ENCODE data around the gene LSM3. TPM values are rescaled to one million over a fixed set of nuclear protein-coding genes. Genes with fewer than 3 reads are reported as not detected.

The LSM3 gene
- total RNA-seq, 1 experiment from 2014 or later, result 10.2 TPM

- intact Hi-C loops (cut with micrococcal nuclease), result loop anchor here (5.0 kb wide), 2 partner anchors 303 to 722 kb away; no protein-coding TSS in a partner anchor
- ChIA-PET POLR2A (interaction anchor here (0.5 to 7.7 kb wide), 10 partner anchors 24 to 1359 kb away, joined by 3 to 120 read pairs (median 5); partner anchors contain the start of genes CCDC174, CHCHD4, LSM3 and RPL32), CTCF (interaction anchor here (0.6 to 6.7 kb wide), 10 partner anchors 12 to 902 kb away, joined by 3 to 138 read pairs (median 8); partner anchors contain the start of genes LSM3 and XPC)
- TF ChIP-seq CTCF (IDR thresholded peaks at IDR 0.05; ENCODE audit: unreplicated experiment), result no peak
- H3K4me1 Mint-ChIP-seq (ENCODE audit: insufficient read depth, unreplicated experiment), result peaks cover 25% of the 10 kb centered on the region
- peaks cover 49% of the 10 kb centered on the region for H3K36me3 Mint-ChIP-seq (ENCODE audit: insufficient read depth, unreplicated experiment)
- no peak overlapping the region for H3K27ac Mint-ChIP-seq (ENCODE audit: low read depth, unreplicated experiment)
- no TSS peak for BruUV-seq (replicated peaks)
- H3K27me3 Mint-ChIP-seq (ENCODE audit: insufficient read depth, unreplicated experiment), result no peaks in the 10 kb centered on the region
- DNase-seq (ENCODE audit: unreplicated experiment), result no peak
- H3K4me3 Mint-ChIP-seq (ENCODE audit: unreplicated experiment), result no peak overlapping the region
- H3K9me3 Mint-ChIP-seq (ENCODE audit: unreplicated experiment), result no peaks in the 10 kb centered on the region
Observed at GRCh38 chr3:14200276-14200675, 21.7 kb downstream of the LSM3 start.

DNA sequence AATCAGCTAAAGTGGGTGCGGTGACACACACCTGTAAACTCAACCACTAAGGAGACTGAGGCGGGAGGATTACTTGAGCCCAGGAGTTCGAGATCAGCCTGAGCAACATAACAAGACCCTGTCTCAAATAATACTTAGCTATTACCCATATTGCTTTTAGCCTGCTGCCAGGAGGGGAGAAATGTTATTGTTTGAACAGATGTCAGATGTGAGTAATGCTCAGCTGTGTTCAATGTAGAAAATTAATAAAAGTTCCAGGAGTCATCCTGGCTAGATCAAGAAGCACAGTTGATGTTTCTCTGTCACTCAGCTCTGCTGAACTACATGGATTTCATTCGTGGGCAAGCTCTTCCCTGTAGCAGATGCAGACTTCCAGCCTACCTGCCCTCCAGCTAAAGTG lies 22.2 kb downstream of the LSM3 start:
- no peak for DNase-seq (ENCODE audit: unreplicated experiment)
- H3K9me3 Mint-ChIP-seq (ENCODE audit: unreplicated experiment), result no peaks in the 10 kb centered on the region
- H3K4me3 Mint-ChIP-seq (ENCODE audit: unreplicated experiment), result no peak overlapping the region
- POLR2A ChIA-PET, result interaction anchor here (0.6 to 7.7 kb wide), 11 partner anchors 18 to 451 kb away, joined by 3 to 120 read pairs (median 5); partner anchors contain the start of genes CCDC174, CHCHD4, LSM3 and TMEM43
- no TSS peak for BruUV-seq (replicated peaks)
- CTCF ChIA-PET, result interaction anchor here (0.6 to 6.7 kb wide), 12 partner anchors 11 to 721 kb away, joined by 3 to 138 read pairs (median 6); no protein-coding TSS in a partner anchor
- no peak overlapping the region for H3K27ac Mint-ChIP-seq (ENCODE audit: low read depth, unreplicated experiment)
- H3K27me3 Mint-ChIP-seq (ENCODE audit: insufficient read depth, unreplicated experiment), result no peaks in the 10 kb centered on the region
- intact Hi-C loops (cut with micrococcal nuclease), result loop anchor here (5.0 kb wide), 2 partner anchors 304 to 721 kb away; no protein-coding TSS in a partner anchor
- no peak for TF ChIP-seq CTCF (IDR thresholded peaks at IDR 0.05; ENCODE audit: unreplicated experiment)
- H3K36me3 Mint-ChIP-seq (ENCODE audit: insufficient read depth, unreplicated experiment), result peaks cover 44% of the 10 kb centered on the region
- H3K4me1 Mint-ChIP-seq (ENCODE audit: insufficient read depth, unreplicated experiment), result peaks cover 25% of the 10 kb centered on the region

DNA sequence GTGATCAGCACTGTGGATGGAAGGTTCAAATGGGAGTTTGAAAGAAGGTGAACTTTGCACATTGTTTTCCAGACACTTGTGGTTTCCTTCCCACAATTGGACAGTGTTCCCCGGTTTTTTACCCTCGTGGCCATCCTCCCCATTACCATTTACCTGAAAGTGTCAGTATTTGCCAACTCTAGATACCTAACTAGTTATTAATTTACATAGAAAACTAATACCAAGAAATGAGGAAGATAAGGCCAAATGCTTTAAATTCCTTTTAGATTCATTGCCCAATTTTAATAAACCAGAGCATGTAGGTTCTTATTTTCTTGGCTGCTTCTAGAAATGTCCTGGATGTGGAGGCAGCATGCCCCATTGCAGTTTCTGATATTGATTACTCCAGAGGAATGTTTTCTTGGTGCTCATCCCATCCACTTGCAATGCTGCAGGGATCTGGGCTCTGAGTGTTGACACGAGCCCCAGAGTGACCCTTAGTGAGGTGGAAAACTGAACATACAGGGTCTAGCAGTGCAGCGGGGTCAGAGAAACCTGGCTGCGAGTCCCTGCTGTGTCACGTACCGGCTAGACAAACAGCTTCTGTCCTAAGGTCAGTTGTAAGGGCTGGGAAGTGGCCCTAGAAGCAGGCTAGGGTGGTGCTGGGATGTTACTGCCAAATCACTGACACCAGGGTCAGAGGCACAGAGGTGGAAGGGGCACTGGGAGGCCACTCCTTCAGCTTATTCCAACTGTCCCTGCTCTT lies 23.5 kb downstream of the LSM3 start:
- intact Hi-C loops (cut with micrococcal nuclease), result loop anchor here (2.0 to 5.0 kb wide), 3 partner anchors 201 to 720 kb away; partner anchors contain the start of gene SLC6A6
- POLR2A ChIA-PET, result interaction anchor here (0.8 to 7.7 kb wide), 5 partner anchors 19 to 306 kb away, joined by 3 to 120 read pairs (median 6); partner anchors contain the start of genes LSM3 and XPC
- no peak overlapping the region for H3K27ac Mint-ChIP-seq (ENCODE audit: low read depth, unreplicated experiment)
- H3K27me3 Mint-ChIP-seq (ENCODE audit: insufficient read depth, unreplicated experiment), result no peaks in the 10 kb centered on the region
- H3K4me1 Mint-ChIP-seq (ENCODE audit: insufficient read depth, unreplicated experiment), result peaks cover 25% of the 10 kb centered on the region
- no peaks in the 10 kb centered on the region for H3K9me3 Mint-ChIP-seq (ENCODE audit: unreplicated experiment)
- H3K4me3 Mint-ChIP-seq (ENCODE audit: unreplicated experiment), result no peak overlapping the region
- peaks cover 37% of the 10 kb centered on the region for H3K36me3 Mint-ChIP-seq (ENCODE audit: insufficient read depth, unreplicated experiment)
- BruUV-seq (replicated peaks), result no TSS peak
- CTCF ChIA-PET, result interaction anchor here (0.6 to 6.7 kb wide), 15 partner anchors 9 to 306 kb away, joined by 3 to 138 read pairs (median 5); partner anchors contain the start of genes LSM3 and XPC
- DNase-seq (ENCODE audit: unreplicated experiment), result no peak
- no peak for TF ChIP-seq CTCF (IDR thresholded peaks at IDR 0.05; ENCODE audit: unreplicated experiment)

Measured in MCF 10A (cell line).